Measurements from ENCODE around the gene ADAM10.

ADAM10 gene

GRCh38 chr15:58551764-58552504 lies 197.6 kb downstream of the ADAM10 start:
- Histone ChIP-seq H3K36me3 (ENCODE audit: insufficient read depth, insufficient read length, low read length) (no peaks in the 10 kb centered on the region), H3K9me3 (ENCODE audit: insufficient read depth, low read length) (no peaks in the 10 kb centered on the region), H3K4me3 (ENCODE audit: insufficient read length, low read depth) (no peak overlapping the region), H3K4me1 (ENCODE audit: insufficient read depth, insufficient read length) (peaks cover 19% of the 10 kb centered on the region), H3K27me3 (ENCODE audit: insufficient read depth, insufficient read length) (no peaks in the 10 kb centered on the region), H3K9ac (ENCODE audit: insufficient read length, low read depth) (no peak overlapping the region)
- TF ChIP-seq YY1 (IDR thresholded peaks at IDR 0.05; ENCODE audit: insufficient read depth, insufficient read length) (no peak), SUZ12 (IDR thresholded peaks at IDR 0.05; ENCODE audit: extremely low read depth, insufficient read depth, insufficient read length) (no peak), ZNF274 (IDR thresholded peaks at IDR 0.05; ENCODE audit: low read depth, low read length) (no peak)
- no peak for DNase-seq (ENCODE audit: low read depth, low spot score)

- H3K4me3 ChIP-seq (ENCODE audit: insufficient read length, low read depth), result no peak overlapping the region
- H3K9me3 ChIP-seq (ENCODE audit: insufficient read depth, low read length), result no peaks in the 10 kb centered on the region
- no peaks in the 10 kb centered on the region for H3K27me3 ChIP-seq (ENCODE audit: insufficient read depth, insufficient read length)
- H3K4me1 ChIP-seq (ENCODE audit: insufficient read depth, insufficient read length), result peaks cover 19% of the 10 kb centered on the region
- no peak for DNase-seq (ENCODE audit: low read depth, low spot score)
- no peaks in the 10 kb centered on the region for H3K36me3 ChIP-seq (ENCODE audit: insufficient read depth, insufficient read length, low read length)
- TF ChIP-seq ZNF274 (IDR thresholded peaks at IDR 0.05; ENCODE audit: low read depth, low read length), result no peak
- no peak for TF ChIP-seq SUZ12 (IDR thresholded peaks at IDR 0.05; ENCODE audit: extremely low read depth, insufficient read depth, insufficient read length)
- no peak for TF ChIP-seq YY1 (IDR thresholded peaks at IDR 0.05; ENCODE audit: insufficient read depth, insufficient read length)
- no peak overlapping the region for H3K9ac ChIP-seq (ENCODE audit: insufficient read length, low read depth)
Observed at GRCh38 chr15:58551084-58551763, 198.3 kb downstream of the ADAM10 start.

- H3K4me3 ChIP-seq (ENCODE audit: insufficient read length, low read depth), result no peak overlapping the region
- DNase-seq (ENCODE audit: low read depth, low spot score), result no peak
- peaks cover 19% of the 10 kb centered on the region for H3K4me1 ChIP-seq (ENCODE audit: insufficient read depth, insufficient read length)
- no peak overlapping the region for H3K9ac ChIP-seq (ENCODE audit: insufficient read length, low read depth)
- H3K9me3 ChIP-seq (ENCODE audit: insufficient read depth, low read length), result no peaks in the 10 kb centered on the region
- TF ChIP-seq ZNF274 (IDR thresholded peaks at IDR 0.05; ENCODE audit: low read depth, low read length) (no peak), SUZ12 (IDR thresholded peaks at IDR 0.05; ENCODE audit: extremely low read depth, insufficient read depth, insufficient read length) (no peak), YY1 (IDR thresholded peaks at IDR 0.05; ENCODE audit: insufficient read depth, insufficient read length) (no peak)
- H3K27me3 ChIP-seq (ENCODE audit: insufficient read depth, insufficient read length), result no peaks in the 10 kb centered on the region
- H3K36me3 ChIP-seq (ENCODE audit: insufficient read depth, insufficient read length, low read length), result no peaks in the 10 kb centered on the region
Observed at GRCh38 chr15:58549785-58550074, 199.8 kb downstream of the ADAM10 start.

GRCh38 chr15:58549013-58549784 lies 200.3 kb downstream of the ADAM10 start:
- DNase-seq (ENCODE audit: low read depth, low spot score), result no peak
- no peaks in the 10 kb centered on the region for H3K9me3 ChIP-seq (ENCODE audit: insufficient read depth, low read length)
- TF ChIP-seq ZNF274 (IDR thresholded peaks at IDR 0.05; ENCODE audit: low read depth, low read length) (no peak), SUZ12 (IDR thresholded peaks at IDR 0.05; ENCODE audit: extremely low read depth, insufficient read depth, insufficient read length) (no peak), YY1 (IDR thresholded peaks at IDR 0.05; ENCODE audit: insufficient read depth, insufficient read length) (no peak)
- peaks cover 19% of the 10 kb centered on the region for H3K4me1 ChIP-seq (ENCODE audit: insufficient read depth, insufficient read length)
- H3K36me3 ChIP-seq (ENCODE audit: insufficient read depth, insufficient read length, low read length), result no peaks in the 10 kb centered on the region
- no peak overlapping the region for H3K9ac ChIP-seq (ENCODE audit: insufficient read length, low read depth)
- H3K4me3 ChIP-seq (ENCODE audit: insufficient read length, low read depth), result no peak overlapping the region
- H3K27me3 ChIP-seq (ENCODE audit: insufficient read depth, insufficient read length), result no peaks in the 10 kb centered on the region

GRCh38 chr15:58548308-58549012 lies 201.0 kb downstream of the ADAM10 start:
- H3K4me1 ChIP-seq (ENCODE audit: insufficient read depth, insufficient read length), result peaks cover 19% of the 10 kb centered on the region
- DNase-seq (ENCODE audit: low read depth, low spot score), result no peak

GRCh38 chr15:58547628-58548307 lies 201.7 kb downstream of the ADAM10 start:
- Histone ChIP-seq H3K9me3 (ENCODE audit: insufficient read depth, low read length) (no peaks in the 10 kb centered on the region), H3K36me3 (ENCODE audit: insufficient read depth, insufficient read length, low read length) (no peaks in the 10 kb centered on the region), H3K9ac (ENCODE audit: insufficient read length, low read depth) (no peak overlapping the region), H3K27me3 (ENCODE audit: insufficient read depth, insufficient read length) (no peaks in the 10 kb centered on the region), H3K4me3 (ENCODE audit: insufficient read length, low read depth) (no peak overlapping the region), H3K4me1 (ENCODE audit: insufficient read depth, insufficient read length) (peaks cover 17% of the 10 kb centered on the region)
- no peak for TF ChIP-seq YY1 (IDR thresholded peaks at IDR 0.05; ENCODE audit: insufficient read depth, insufficient read length)
- TF ChIP-seq SUZ12 (IDR thresholded peaks at IDR 0.05; ENCODE audit: extremely low read depth, insufficient read depth, insufficient read length), result no peak
- no peak for TF ChIP-seq ZNF274 (IDR thresholded peaks at IDR 0.05; ENCODE audit: low read depth, low read length)
- DNase-seq (ENCODE audit: low read depth, low spot score), result no peak

More at GRCh38 chr15:58548308-58549012, 201.0 kb downstream of the ADAM10 start:
- Histone ChIP-seq H3K9ac (ENCODE audit: insufficient read length, low read depth) (no peak overlapping the region), H3K4me3 (ENCODE audit: insufficient read length, low read depth) (no peak overlapping the region), H3K27me3 (ENCODE audit: insufficient read depth, insufficient read length) (no peaks in the 10 kb centered on the region), H3K36me3 (ENCODE audit: insufficient read depth, insufficient read length, low read length) (no peaks in the 10 kb centered on the region), H3K9me3 (ENCODE audit: insufficient read depth, low read length) (no peaks in the 10 kb centered on the region)
- TF ChIP-seq ZNF274 (IDR thresholded peaks at IDR 0.05; ENCODE audit: low read depth, low read length) (no peak), SUZ12 (IDR thresholded peaks at IDR 0.05; ENCODE audit: extremely low read depth, insufficient read depth, insufficient read length) (no peak), YY1 (IDR thresholded peaks at IDR 0.05; ENCODE audit: insufficient read depth, insufficient read length) (no peak)

Data from NT2/D1 (cell line).